PFSK-1 (cell line): ENCODE data around the gene DIAPH3.

ENCODE experiments used
- FOXP2 ChIP-seq: optimal IDR thresholded peaks from 2 replicates; pipeline ENCODE3; 2011; ENCODE audit warnings: borderline replicate concordance, control low read depth, inconsistent platforms; ENCODE audit not compliant: insufficient read depth; ENCODE audit errors: extremely low read length, extremely low read depth
- POLR2AphosphoS5 ChIP-seq: IDR thresholded peaks from 2 replicates; pipeline ENCODE4 v1.6.1; 2012; ENCODE audit warnings: low read depth, mild to moderate bottlenecking, control low read depth, low read length, moderate library complexity
- REST ChIP-seq, 2 experiments: IDR thresholded peaks; 2 replicates each; pipeline versions ENCODE4 v1.6.1 to v1.8.0; 2011 to 2012; ENCODE audit warnings: low read depth in 2 of 2, low read length in 2 of 2, control low read depth in 1 of 2, inconsistent platforms in 1 of 2, mild to moderate bottlenecking in 1 of 2, moderate library complexity in 1 of 2; ENCODE audit not compliant: insufficient read depth in 1 of 2
- SIN3A ChIP-seq: IDR thresholded peaks from 2 replicates; pipeline ENCODE4 v1.6.1; 2012; ENCODE audit warnings: mild to moderate bottlenecking, low read length, moderate library complexity, borderline replicate concordance; ENCODE audit not compliant: insufficient read depth
- TAF1 ChIP-seq: IDR thresholded peaks from 2 replicates; pipeline ENCODE4 v1.6.1; 2012; ENCODE audit warnings: low read length, control low read depth, borderline replicate concordance; ENCODE audit not compliant: insufficient read depth

Gene DIAPH3

GRCh38 chr13:59963827-59964226 lies 199.9 kb downstream of the DIAPH3 start:
- TF ChIP-seq FOXP2 (no peak), SIN3A (no peak), REST (IDR thresholded peaks at IDR 0.05; ENCODE audit: insufficient read depth in 1 of 2, low read depth in 2 of 2, low read length in 2 of 2) (no peak), POLR2AphosphoS5 (no peak), TAF1 (no peak)

DNA sequence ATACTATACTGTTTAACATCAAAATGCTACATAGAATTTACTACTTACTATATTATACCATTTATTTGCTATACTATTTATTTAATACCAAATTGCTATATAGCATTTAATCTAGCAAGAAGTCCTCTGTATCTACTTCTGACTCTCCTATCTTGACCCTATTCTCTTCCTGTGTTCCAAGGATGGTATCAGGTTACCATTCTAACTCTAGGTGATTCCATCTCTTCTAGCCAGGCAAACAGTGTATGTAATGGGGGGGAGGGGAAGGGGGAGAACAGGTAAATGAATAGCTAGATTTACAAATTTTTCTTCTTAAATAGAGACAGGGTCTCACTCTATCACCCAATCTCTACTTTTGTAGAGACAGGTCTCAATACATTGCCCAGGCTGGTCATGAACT lies 200.3 kb downstream of the DIAPH3 start:
- TF ChIP-seq POLR2AphosphoS5 (no peak), FOXP2 (no peak), REST (IDR thresholded peaks at IDR 0.05; ENCODE audit: insufficient read depth in 1 of 2, low read depth in 2 of 2, low read length in 2 of 2) (no peak), TAF1 (no peak), SIN3A (no peak)

DNA sequence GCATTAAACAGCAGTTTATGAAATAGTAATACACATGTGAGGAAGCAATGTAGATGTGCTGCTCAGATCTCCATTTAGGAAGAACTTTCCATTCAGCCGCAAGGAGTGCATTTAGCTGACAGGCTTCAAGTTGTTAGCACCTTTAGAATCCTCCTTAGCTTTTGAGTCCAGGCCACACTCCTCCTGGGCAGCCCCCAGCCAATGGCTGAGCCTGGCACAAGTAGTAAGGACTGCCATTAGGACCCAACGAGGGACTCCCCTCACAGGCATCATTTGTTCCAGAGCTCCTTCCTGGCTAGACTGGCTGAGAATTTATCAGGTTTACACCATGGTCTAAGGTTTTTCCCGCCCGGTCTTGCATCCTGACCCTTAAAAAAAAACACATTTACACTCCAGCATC lies 201.4 kb downstream of the DIAPH3 start:
- TF ChIP-seq TAF1 (no peak), FOXP2 (no peak), REST (IDR thresholded peaks at IDR 0.05; ENCODE audit: insufficient read depth in 1 of 2, low read depth in 2 of 2, low read length in 2 of 2) (no peak), SIN3A (no peak), POLR2AphosphoS5 (no peak)

DNA sequence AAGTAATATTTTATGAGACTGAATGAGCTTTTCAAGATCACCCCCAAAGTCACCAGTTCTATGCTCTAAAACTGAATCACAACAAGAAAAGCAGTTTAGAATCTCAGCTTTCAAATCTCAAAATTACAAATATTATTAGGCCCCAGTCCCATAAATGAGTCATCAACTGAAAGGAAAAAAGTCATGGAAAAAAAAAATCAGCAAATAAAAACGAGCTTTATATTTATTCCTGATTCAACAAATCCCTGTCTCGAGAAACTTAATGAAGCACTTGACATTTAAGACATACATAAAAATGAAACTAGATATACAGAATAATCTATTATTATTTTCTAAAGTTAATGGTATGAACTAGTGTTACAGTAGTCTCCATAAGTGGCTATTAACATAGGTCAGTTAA lies 203.0 kb downstream of the DIAPH3 start:
- no peak for TF ChIP-seq REST (IDR thresholded peaks at IDR 0.05; ENCODE audit: insufficient read depth in 1 of 2, low read depth in 2 of 2, low read length in 2 of 2)
- TF ChIP-seq SIN3A = no peak
- TF ChIP-seq TAF1 = no peak
- TF ChIP-seq POLR2AphosphoS5 = no peak
- TF ChIP-seq FOXP2 = no peak

DNA sequence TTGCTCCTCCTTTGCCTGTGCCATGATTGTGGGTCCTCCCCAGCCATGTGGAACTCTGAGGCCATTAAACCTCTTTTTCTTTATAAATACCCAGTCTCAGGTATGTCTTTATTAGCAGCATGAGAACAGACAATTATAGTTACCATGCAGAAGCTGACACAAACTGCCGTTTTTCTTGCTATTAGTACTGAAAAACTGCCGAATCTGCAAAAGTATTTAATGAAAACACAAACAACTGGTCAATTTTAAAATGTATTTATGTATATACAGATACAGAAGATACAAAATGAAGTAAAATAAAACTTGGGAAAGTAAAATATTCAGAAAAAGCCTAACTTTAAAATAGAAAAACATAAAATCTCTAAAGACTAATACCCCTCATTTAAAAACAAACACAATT lies 206.3 kb downstream of the DIAPH3 start:
- no peak for TF ChIP-seq FOXP2
- TF ChIP-seq SIN3A = no peak
- TF ChIP-seq REST (IDR thresholded peaks at IDR 0.05; ENCODE audit: insufficient read depth in 1 of 2, low read depth in 2 of 2, low read length in 2 of 2) = no peak
- no peak for TF ChIP-seq TAF1
- TF ChIP-seq POLR2AphosphoS5 = no peak
